GM10847 (cell line): Measurements from ENCODE around the gene LRATD1.

Experiments
- POLR2A ChIP-seq: IDR thresholded peaks from 2 replicates; pipeline ENCODE4 v1.6.1; 2011; ENCODE audit not compliant: insufficient read length; ENCODE audit errors: extremely low read depth

Gene LRATD1, protein sequence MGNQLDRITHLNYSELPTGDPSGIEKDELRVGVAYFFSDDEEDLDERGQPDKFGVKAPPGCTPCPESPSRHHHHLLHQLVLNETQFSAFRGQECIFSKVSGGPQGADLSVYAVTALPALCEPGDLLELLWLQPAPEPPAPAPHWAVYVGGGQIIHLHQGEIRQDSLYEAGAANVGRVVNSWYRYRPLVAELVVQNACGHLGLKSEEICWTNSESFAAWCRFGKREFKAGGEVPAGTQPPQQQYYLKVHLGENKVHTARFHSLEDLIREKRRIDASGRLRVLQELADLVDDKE

DNA sequence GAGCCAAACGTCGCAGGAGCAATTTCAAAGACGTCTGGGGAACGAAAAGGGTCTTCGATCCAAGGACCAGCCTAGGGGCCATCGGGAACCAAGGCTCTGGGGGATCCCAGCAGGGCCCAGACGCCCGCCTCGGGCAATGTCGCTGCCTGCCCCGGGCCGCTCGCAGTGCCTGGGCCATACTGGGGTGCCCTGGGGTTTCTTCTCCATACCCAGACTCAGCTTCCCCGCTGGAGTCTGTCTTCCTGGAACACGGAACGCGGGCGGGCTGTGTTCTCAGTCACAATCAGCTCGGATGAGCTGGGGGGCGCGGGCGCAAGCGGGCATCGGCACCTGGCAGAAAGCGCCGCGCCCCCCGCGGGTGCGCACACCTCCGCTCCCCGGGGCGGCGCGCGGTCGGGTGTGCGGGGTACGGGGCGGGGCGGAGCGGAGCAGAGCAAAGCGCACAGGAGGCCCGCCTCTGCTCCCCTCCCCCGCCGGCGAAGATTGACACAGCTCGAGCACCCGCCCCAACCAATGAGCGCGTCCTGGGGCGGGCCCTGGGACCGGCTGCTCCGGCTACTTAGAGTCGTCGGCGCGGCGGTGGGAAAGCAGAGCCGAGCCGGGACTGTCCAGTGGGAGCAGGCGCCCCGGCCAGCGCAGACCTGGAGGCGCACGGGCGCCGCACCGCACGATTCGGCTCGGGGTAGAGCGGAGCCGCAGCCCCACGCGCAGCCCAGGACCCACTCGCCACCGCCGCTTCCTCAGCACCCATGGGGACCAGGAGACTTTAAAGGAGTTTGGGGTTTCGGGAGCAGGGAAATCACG is at the start of gene LRATD1:
TSS of gene LRATD1 (plus strand) at position 585 of the 804 bp plus-strand sequence. CDS start 1,263 bp downstream, outside the sequence.
- no peak for TF ChIP-seq POLR2A

DNA sequence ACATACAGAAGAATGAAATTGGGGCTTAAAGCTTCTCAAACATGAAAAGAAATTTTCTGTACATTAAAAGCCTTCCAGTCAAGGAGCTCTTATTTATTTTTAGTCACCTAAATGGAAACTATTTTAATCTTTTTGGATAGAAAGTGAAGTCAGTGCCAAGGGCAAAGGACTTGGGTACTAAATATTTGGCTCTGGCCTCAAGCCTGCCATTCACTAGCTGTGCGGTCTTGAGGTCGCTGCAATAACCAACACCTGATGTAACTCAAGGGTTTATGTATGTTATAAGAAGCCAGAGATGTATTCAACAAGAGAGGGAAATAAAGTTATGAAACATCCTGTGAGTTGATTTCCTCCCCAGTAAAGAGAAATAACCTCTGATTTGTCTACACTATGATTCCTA is 49.5 kb upstream of the LRATD1 start:
- no peak for TF ChIP-seq POLR2A

DNA sequence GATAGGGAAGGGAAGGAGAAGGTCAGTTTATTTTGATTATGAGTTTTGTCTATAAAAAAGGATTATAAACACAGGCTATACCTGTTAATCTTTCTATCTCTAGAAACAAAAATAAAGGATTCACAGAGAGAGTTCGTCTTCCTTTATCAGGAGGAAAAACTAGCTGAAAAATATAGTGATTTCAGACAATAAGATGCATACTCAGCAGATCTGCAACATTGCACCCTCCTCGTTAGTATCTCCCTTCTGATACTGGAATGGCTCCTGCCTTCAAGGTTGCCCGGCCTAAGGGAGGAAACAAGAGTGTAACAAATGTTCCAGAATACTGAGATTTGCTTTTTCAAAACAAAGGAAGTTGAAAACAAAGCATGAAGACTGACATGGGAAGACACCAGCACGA is 48.7 kb upstream of the LRATD1 start:
- TF ChIP-seq POLR2A, result no peak

DNA sequence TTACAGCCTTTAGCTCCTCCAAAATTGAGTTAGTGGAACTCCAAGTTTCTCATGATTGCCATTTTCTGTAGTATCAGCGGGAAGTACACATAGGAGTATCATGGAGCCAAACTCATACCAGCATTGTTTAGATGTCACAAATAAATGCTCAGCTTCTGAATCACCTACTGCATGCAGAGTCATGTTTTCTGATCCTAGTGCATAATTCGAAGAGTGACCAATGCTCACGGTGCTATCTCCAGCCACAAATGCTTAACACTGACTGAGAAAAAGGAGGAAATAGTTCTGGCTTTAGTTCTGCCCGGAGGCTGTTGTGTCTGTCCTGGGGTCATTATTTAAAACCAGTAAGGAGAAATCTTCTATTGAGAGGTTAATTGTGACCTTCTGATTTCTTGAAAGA is 45.4 kb upstream of the LRATD1 start:
- TF ChIP-seq POLR2A, result no peak

DNA sequence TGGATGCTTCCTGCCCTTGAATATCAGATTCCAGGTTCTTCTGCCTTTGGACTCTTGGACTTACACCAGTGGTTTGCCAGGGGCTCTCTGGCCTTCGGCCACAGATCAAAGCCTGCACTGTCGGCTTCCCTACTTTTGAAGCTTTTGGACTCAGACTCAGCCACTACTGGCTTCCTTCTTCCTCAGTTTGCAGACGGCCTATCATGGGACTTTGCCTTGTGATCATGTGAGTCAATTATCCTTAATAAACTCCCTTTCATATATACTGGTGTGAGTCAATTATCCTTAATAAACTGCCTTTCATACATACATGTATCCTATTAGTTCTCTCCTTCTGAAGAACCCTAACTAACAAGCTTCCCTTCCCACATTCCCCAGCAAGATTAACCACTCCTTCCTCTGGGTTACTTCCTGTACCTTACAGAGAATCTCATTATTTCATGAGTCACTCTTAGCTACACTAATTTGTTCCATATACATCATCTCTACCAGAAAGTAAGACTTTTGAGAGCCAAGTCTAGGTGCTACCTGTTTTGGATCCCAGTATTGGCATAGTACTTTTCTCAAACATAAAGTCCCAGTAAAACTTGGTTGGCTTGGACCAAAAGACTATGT is 31.3 kb upstream of the LRATD1 start:
- TF ChIP-seq POLR2A, result no peak

DNA sequence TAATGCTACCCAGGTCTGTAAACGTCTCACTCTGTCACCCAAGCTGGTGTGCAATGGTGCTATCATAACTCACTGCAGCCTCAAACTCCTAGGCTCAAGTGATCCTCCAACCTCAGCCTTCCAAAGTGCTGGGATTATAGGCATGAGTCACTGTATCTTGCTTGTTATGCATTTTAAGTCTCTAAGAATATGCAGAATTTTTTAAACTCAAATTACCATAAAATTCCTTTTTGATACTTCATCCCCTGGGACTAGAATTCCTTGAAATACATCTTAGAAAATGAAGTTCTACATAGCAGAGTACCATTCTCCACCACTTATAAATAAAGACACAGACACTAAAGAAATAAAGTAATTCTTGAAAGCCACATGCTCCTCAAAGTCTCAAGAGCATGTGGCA is 30.2 kb upstream of the LRATD1 start:
- no peak for TF ChIP-seq POLR2A

DNA sequence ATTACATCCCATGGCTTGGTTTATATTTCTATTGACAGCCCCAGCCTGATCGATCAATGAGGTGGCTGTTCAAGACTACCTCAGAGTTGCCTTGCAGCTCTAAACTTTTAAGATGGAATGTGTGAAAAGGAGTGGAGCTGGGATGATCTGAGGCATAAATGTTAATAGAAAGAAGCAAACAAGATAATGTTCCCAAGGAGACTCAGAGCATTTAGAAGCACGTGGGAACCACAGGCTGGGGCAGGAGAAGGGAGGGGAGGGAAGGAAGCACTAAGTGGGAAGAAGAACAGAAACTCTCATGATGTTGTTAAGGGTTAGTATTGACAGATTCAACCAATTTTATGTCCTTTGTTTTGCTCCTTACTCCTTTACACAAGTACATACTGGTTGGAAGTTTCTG is 28.8 kb upstream of the LRATD1 start:
- TF ChIP-seq POLR2A, result no peak

DNA sequence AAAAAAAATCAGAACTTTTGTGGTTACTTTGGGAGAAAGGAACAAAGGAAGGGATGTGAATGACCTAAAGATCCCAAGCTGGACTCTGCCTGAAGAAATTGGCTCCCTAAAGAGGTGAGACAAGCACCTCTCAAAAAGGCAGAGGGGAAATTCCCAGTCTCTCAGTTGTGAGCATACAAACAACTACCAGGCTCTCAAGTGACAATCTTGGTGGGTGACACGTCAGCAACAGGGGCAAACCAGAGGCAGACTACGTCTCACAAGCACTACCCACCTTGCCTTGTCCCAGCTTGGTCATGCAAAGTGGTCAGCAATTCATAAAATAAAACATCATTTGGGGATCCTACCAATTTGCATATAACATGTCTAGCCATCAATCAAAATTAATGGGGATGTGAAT is 24.3 kb upstream of the LRATD1 start:
- no peak for TF ChIP-seq POLR2A

DNA sequence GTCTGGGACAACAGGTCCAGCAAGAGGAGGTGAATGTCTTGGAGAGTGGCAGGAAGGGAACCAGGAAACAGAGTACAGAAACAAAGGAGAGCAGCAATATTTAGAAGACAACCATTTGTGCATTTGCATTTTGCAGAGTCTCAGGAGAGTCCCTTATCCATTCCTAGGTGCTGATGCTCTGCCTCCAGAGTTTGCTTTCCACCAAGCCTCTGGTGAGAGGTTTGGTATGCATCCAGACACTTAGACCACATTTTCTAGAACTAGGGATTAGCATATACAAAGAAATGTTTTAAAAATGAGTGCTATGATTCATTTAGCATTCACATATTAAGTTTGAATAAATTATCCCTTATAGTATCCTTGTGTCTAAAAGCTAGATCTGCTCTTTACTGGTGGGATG is 18.5 kb upstream of the LRATD1 start:
- no peak for TF ChIP-seq POLR2A

DNA sequence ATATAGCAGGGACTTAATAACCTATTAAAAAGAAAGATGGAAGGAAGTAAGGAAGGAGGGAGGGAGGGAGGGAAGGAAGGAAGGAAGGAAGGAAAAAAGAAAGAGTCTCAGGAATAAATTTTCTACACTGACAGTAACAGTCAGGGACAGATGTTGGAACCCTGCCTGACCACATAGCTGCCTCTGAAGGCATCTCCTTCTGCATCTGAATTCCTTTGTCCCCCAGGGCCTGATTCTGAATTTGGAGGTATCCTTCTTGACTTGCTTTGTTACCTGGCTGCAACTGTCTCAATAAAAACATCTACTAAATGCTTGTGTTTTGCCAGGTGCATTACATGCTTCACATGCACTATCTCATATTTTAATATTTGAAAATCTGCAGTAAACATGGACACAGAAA is 17.4 kb upstream of the LRATD1 start:
- TF ChIP-seq POLR2A, result no peak

DNA sequence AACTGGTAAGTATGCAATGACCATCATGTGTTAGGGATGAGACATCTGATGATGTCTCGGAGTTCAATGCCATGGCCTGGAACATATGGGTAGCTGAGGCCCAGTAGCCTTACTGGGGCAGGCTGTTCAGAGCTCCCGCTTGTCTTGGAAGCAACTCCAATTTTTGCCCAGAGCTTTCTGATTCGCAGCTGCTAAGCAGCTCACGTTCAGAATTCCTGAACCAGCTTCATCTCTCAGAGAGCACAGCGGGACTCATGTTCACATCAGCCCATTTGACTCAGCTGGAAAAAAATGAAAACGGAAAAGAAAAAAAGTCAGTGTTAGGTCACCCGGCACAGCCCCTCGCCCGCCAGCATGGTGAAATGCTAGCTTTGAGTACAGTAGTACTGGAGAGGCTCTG is 16.8 kb upstream of the LRATD1 start:
- no peak for TF ChIP-seq POLR2A

DNA sequence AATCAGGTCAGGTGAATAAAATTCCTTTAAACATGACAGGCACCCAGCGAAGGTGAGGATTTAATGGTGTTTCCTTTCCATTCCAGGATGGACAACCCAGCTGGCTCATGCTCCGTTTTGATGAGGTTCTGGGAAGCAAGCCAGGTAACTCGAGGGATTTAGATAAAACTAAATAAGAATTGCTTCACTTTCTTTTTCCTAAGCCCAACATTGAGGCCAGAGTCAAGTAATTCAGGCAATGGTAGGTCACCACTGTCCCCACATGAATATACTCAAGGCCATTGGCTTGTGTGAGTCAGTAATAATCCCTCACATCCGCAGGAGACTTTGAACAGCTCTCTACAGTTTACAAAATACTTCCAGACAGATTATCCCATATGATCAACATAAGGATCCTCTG is 16.2 kb upstream of the LRATD1 start:
- no peak for TF ChIP-seq POLR2A

DNA sequence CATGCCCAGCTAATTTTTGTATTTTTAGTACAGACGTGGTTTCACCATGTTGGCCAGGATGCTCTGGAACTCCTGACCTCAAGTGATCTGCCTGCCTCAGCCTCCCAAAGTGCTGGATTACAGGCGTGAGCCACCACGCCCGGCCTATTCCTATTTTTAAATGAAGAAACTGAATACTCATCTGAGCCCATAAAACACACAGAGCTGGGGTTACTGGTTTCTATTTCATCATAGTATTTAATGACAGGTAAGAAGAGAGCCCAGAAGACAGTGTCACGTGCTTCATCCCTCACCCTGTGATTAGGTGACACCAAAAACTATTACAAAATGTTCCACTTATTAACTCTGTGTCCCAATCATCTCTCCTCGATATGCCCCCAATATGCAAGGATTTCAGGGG is 15.6 kb upstream of the LRATD1 start:
- no peak for TF ChIP-seq POLR2A

DNA sequence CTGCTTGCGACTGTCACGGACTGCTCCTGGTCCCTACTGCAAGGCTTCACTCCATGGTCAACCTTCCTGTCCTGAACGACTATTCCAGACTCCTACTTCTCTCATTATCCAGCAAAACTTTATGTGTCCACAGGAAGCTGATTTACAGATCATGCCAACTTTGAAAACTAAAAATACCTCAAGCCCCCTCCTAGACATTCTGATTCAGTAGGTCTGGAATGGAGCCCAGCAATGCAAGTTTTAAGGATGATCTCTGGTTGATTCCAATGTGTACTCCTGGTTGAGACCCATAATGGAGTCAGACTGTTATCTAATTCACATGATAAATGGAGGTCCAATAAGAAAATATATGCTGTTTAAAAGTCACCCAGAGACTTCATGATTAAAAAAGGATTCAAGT is 13.1 kb upstream of the LRATD1 start:
- TF ChIP-seq POLR2A, result no peak

DNA sequence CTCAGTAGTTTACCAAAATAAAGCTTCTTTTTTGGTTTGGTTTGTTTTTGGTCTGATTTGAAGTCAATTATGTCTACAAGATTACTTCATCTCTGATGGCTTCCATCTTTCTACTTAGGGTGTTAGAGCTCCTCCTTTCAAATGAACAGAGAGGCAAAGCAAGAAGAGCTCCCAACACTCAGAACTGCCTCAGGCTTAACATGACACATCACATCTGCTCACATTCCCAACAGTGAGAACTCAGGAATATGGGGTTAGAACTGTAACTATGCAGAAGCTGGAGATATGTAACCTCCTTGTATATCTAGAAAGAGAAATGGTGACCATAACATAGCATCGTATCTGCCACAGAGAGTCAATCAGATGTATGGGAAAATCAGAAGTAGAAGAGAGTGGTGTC is 11.4 kb upstream of the LRATD1 start:
- TF ChIP-seq POLR2A, result no peak

DNA sequence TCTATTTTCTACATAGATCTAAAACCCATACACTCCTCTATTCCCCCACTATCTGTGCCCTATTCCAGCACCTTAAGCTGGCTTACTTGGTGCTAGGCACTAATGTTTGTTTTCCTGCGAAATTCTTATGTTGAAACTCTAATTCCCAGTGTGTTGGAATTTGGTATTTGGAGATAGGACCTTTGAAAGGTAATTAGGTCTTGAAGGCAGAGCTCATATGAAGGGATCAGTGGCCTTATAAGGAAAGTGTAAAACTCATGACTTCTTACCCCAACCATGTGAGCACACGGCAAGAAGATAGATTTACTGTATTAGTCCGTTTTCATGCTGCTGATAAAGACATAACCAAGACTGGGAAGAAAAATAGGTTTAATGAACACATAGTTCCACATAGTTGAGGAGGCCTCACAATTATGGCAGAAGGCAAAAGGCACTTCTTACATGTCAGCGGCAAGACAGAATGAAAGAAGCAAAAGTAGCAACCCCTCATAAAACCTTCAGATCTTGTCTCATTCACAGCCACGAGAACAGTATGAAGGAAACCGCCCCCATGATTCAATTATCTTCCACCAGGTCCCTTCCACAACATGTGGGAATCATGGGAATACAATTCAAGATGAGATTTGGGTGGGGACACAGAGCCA is 10.5 kb upstream of the LRATD1 start:
- TF ChIP-seq POLR2A, result no peak
